Mammary epithelial cell (primary cell): ENCODE results near the gene MAPK13.

ENCODE experiments used
- EZH2 ChIP-seq: IDR thresholded peaks from 2 replicates; pipeline ENCODE4 v1.6.1; 2012; ENCODE audit warnings: low read length, inconsistent platforms, borderline replicate concordance
- TF ChIP-seq, protein P1 (sequence below), 2 donors: IDR thresholded peaks in 1 of 2; conservative IDR thresholded peaks in 1 of 2; 2 replicates each; pipeline ENCODE4 v1.5.1; 2011 to 2012; ENCODE audit warnings: inconsistent platforms in 2 of 2, low read length in 2 of 2, mild to moderate bottlenecking in 2 of 2, control low read depth in 1 of 2, low read depth in 1 of 2; ENCODE audit not compliant: insufficient read depth in 1 of 2; ENCODE audit errors: extremely low read depth in 1 of 2

DNA sequence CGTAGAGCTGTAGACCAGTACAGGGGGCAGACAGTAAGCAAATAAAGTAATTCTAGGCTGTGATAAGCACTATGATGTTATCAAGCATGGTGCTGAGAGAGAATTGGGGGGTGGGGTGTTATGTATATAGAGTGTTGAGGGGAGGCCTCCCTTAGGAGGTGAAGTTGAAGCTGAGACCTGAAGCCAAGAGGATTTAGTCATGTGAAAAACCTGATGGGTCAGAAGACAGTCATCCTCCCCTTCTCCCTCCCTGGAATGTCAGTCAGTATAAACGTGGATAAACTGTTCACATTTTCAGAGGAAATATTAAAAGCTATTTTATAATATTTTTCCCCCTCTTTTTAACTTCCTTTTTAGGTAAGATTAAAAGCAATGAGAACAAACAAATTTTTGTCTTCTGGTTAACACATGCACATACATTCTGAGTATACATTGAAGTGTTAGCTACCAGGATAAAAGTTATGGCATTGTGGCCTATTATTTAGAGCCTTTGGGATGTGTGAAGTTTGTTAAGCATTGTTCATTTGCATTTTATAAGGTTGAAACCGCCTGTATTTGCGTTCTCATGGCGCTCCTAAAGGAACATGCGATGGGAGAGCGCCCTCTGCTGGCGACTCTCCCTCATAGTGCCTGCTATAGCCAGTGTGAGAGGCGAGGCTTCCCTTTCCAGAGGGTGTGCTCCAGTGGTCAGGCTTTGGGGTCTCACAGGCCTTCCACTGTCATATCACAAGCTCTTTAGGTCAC is 35.4 kb upstream of the MAPK13 start:
- TF ChIP-seq, protein P1, sequence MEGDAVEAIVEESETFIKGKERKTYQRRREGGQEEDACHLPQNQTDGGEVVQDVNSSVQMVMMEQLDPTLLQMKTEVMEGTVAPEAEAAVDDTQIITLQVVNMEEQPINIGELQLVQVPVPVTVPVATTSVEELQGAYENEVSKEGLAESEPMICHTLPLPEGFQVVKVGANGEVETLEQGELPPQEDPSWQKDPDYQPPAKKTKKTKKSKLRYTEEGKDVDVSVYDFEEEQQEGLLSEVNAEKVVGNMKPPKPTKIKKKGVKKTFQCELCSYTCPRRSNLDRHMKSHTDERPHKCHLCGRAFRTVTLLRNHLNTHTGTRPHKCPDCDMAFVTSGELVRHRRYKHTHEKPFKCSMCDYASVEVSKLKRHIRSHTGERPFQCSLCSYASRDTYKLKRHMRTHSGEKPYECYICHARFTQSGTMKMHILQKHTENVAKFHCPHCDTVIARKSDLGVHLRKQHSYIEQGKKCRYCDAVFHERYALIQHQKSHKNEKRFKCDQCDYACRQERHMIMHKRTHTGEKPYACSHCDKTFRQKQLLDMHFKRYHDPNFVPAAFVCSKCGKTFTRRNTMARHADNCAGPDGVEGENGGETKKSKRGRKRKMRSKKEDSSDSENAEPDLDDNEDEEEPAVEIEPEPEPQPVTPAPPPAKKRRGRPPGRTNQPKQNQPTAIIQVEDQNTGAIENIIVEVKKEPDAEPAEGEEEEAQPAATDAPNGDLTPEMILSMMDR (conservative IDR thresholded peaks at IDR 0.05 in 1 of 2, IDR thresholded peaks at IDR 0.05 in 1 of 2; ENCODE audit: extremely low read depth in 1 of 2, insufficient read depth in 1 of 2, low read depth in 1 of 2, low read length in 2 of 2) = peak; percentile 93 to 96
- no peak for TF ChIP-seq EZH2
